CD14-positive monocyte (primary cell): Measurements from ENCODE around the gene USP34. TPM values are rescaled to one million over a fixed set of nuclear protein-coding genes. Genes with fewer than 3 reads are reported as not detected.

ENCODE experiments used
- DNase-seq, 3 donors: peaks; one replicate each; pipeline ENCODE4 v3.0.0-alpha.2; 2011 to 2022
- H2AFZ ChIP-seq: 2 replicates; pipeline ENCODE4 v1.6.0; 2012; ENCODE audit warnings: mild to moderate bottlenecking, low read depth, low read length, inconsistent platforms; ENCODE audit not compliant: insufficient read depth, poor library complexity, severe bottlenecking
- H3K27ac ChIP-seq, 2 donors: 1 replicate in 1 of 2; 2 replicates in 1 of 2; pipeline ENCODE4 v1.5.1; 2012 to 2013; ENCODE audit warnings: low read length in 2 of 2, control low read depth in 1 of 2, inconsistent platforms in 1 of 2, low read depth in 1 of 2, mild to moderate bottlenecking in 1 of 2
- H3K27me3 ChIP-seq, 2 donors: one replicate each; pipeline versions ENCODE4 v1.6.0 to v1.6.1; 2011 to 2013; ENCODE audit warnings: low read length in 2 of 2; ENCODE audit not compliant: control insufficient read depth in 2 of 2, insufficient read depth in 2 of 2
- H3K36me3 ChIP-seq, 2 donors: replicated peaks in 1 of 2; 1 replicate in 1 of 2; 2 replicates in 1 of 2; pipeline versions ENCODE4 v1.5.1 to v1.6.1; 2012 to 2013; ENCODE audit warnings: low read length in 2 of 2, control low read depth in 1 of 2, inconsistent platforms in 1 of 2, mild to moderate bottlenecking in 1 of 2; ENCODE audit not compliant: insufficient read depth in 2 of 2, control insufficient read depth in 1 of 2
- H3K4me1 ChIP-seq, 2 donors: 1 replicate in 1 of 2; 2 replicates in 1 of 2; pipeline versions ENCODE4 v1.5.1 to v1.6.1; 2012 to 2013; ENCODE audit warnings: low read length in 2 of 2, control low read depth in 1 of 2, inconsistent platforms in 1 of 2, mild to moderate bottlenecking in 1 of 2, moderate library complexity in 1 of 2; ENCODE audit not compliant: insufficient read depth in 2 of 2, control insufficient read depth in 1 of 2
- H3K4me2 ChIP-seq: replicated peaks from 2 replicates; pipeline ENCODE3; 2012; ENCODE audit warnings: low read length, moderate library complexity, mild to moderate bottlenecking; ENCODE audit not compliant: poor library complexity, severe bottlenecking; ENCODE audit errors: extremely low read depth
- H3K4me3 ChIP-seq, 3 experiments: fragments of 200-600 bp in 1 of 3; sonication (generic) in 1 of 3; replicated peaks in 1 of 3; 1 replicate in 2 of 3; 2 replicates in 1 of 3; pipeline ENCODE4 v1.5.1; 2011 to 2013; ENCODE audit warnings: low read length in 3 of 3, mild to moderate bottlenecking in 3 of 3, control low read depth in 2 of 3, low read depth in 2 of 3, inconsistent platforms in 1 of 3, moderate library complexity in 1 of 3
- H3K79me2 ChIP-seq: 2 replicates; pipeline ENCODE4 v1.6.0; 2012; ENCODE audit warnings: mild to moderate bottlenecking, control low read depth, inconsistent platforms, low read length, moderate library complexity; ENCODE audit not compliant: insufficient read depth
- H3K9ac ChIP-seq: 2 replicates; pipeline ENCODE4 v1.6.0; 2017; ENCODE audit warnings: low read length, mild to moderate bottlenecking; ENCODE audit not compliant: insufficient read depth, poor library complexity, severe bottlenecking
- H3K9me3 ChIP-seq, 2 donors: replicated peaks in 1 of 2; 1 replicate in 1 of 2; 2 replicates in 1 of 2; pipeline versions ENCODE4 v1.5.1 to v1.6.1; 2012 to 2013; ENCODE audit warnings: low read length in 2 of 2, control low read depth in 1 of 2; ENCODE audit not compliant: control insufficient read depth in 1 of 2, insufficient read depth in 1 of 2
- H4K20me1 ChIP-seq: 2 replicates; pipeline ENCODE4 v1.6.0; 2012; ENCODE audit warnings: mild to moderate bottlenecking, low read length, control low read depth, moderate library complexity; ENCODE audit not compliant: insufficient read depth
- H3K27ac Mint-ChIP-seq, 7 donors: one replicate each; pipeline ENCODE4 v1.8.0; 2020; ENCODE audit warnings: mild to moderate bottlenecking in 7 of 7, mixed read lengths in 7 of 7, moderate library complexity in 6 of 7, inconsistent platforms in 2 of 7
- H3K27me3 Mint-ChIP-seq, 3 donors: one replicate each; pipeline ENCODE4 v1.8.0; 2021 to 2022; ENCODE audit warnings: low read depth in 3 of 3, mild to moderate bottlenecking in 3 of 3, mixed read lengths in 3 of 3, moderate library complexity in 3 of 3, inconsistent platforms in 1 of 3
- H3K36me3 Mint-ChIP-seq, 2 donors: one replicate each; pipeline ENCODE4 v1.8.0; 2020; ENCODE audit warnings: mixed read lengths in 2 of 2, inconsistent platforms in 1 of 2, mild to moderate bottlenecking in 1 of 2
- H3K4me1 Mint-ChIP-seq: one replicate; pipeline ENCODE4 v1.8.0; 2020; ENCODE audit warnings: mild to moderate bottlenecking, mixed read lengths
- H3K4me3 Mint-ChIP-seq, 2 donors: one replicate each; pipeline ENCODE4 v1.8.0; 2020; ENCODE audit warnings: mild to moderate bottlenecking in 2 of 2, mixed read lengths in 2 of 2, moderate library complexity in 1 of 2
- H3K9me3 Mint-ChIP-seq, 7 donors: one replicate each; pipeline ENCODE4 v1.8.0; 2020 to 2022; ENCODE audit warnings: mixed read lengths in 7 of 7, mild to moderate bottlenecking in 6 of 7, moderate library complexity in 6 of 7, inconsistent platforms in 2 of 7
- WGBS: methylation state at CpG from one replicate; pipeline ENCODE4 v1.1.5; 2013; ENCODE audit warnings: missing lambda C conversion rate; ENCODE audit not compliant: insufficient coverage; 5-methylcytosine and 5-hydroxymethylcytosine counted together
- intact Hi-C, 2 donors: fragments of 100-400 bp; cut with micrococcal nuclease; formaldehyde crosslinking; loops; one replicate each; pipeline versions ENCODE4 v1.15.0 to v1.15.1; 2023
- polyA plus RNA-seq, 3 donors: library from polyadenylated mRNA; depleted of rRNA in 1 of 3; unstranded in 2 of 3; stranded (reverse) in 1 of 3; fragments of 300-500 nt in 2 of 3; fragments of >200 nt in 1 of 3; fragmentation: Illumina TruSeq in 2 of 3; gene quantifications; 1 replicate in 2 of 3; 2 replicates in 1 of 3; pipeline ENCODE4 v1.2.3, GENCODE V29; 2012 to 2021
- TF ChIP-seq, protein P1 (sequence below): fragments of 200-600 bp; IDR thresholded peaks from one replicate; pipeline ENCODE4 v1.8.0; 2022; ENCODE audit warnings: antibody characterized with exemption, mild to moderate bottlenecking

Gene USP34
- polyA plus RNA-seq, 3 donors: 2.8 to 47.2 (median 5.9) TPM

DNA sequence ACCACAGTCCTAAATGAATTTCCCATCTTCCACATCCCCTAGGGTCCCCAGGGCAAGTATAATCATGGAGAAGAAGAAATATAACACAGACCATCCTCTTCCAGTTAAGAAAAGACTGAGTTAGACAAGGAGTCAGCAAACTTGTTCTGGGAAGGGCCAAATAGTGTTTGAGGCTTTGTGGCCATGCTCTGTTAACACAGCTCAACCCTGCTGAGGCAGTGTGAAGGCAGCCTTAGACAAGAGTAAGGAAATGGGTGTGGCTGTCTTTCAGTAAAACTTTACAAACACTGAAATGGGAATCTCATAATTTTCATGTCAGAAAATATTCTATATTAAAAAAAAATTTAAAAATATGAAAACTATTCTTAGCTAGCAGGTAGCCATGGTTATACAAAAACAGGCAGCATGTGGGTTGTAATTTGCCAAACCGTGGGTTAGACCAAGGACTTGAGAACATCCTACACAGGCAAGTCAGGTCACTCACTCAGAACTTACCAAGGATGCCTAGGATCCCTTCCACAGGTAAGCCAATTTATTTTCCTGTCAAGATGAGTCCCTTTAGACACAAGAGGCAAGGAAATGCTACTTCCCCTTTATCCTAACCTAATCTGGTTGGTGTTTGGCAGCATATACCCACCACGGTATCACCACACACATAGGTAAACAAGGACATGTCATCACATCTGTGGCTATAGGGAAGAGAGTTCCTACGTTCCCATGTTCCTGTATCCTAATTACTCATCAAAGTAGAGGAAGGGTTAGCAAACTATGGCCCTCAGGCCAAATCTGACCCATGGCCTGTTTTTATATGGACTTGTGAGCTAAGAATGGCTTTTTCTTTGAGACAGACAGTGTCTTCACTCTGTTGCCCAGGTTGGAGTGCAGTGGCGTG is 277.0 kb downstream of the USP34 start:
- 100% methylated on average over 1 of the region's 4 CpGs for WGBS
- TF ChIP-seq, protein P1, sequence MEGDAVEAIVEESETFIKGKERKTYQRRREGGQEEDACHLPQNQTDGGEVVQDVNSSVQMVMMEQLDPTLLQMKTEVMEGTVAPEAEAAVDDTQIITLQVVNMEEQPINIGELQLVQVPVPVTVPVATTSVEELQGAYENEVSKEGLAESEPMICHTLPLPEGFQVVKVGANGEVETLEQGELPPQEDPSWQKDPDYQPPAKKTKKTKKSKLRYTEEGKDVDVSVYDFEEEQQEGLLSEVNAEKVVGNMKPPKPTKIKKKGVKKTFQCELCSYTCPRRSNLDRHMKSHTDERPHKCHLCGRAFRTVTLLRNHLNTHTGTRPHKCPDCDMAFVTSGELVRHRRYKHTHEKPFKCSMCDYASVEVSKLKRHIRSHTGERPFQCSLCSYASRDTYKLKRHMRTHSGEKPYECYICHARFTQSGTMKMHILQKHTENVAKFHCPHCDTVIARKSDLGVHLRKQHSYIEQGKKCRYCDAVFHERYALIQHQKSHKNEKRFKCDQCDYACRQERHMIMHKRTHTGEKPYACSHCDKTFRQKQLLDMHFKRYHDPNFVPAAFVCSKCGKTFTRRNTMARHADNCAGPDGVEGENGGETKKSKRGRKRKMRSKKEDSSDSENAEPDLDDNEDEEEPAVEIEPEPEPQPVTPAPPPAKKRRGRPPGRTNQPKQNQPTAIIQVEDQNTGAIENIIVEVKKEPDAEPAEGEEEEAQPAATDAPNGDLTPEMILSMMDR: no peak
- Histone ChIP-seq H3K9ac (no peak overlapping the region), H3K27me3 (no peaks in the 10 kb centered on the region), H3K36me3 (peaks cover 42 to 74% of the 10 kb centered on the region in 2 donors), H3K4me3 (no peak overlapping the region), H3K79me2 (no peaks in the 10 kb centered on the region), H3K4me1 (no peaks in the 10 kb centered on the region), H3K9me3 (no peaks in the 10 kb centered on the region), H3K4me2 (no peak overlapping the region), H3K27ac (peak overlapping the region in 1 of 2 donors; percentile 2), H2AFZ (no peak overlapping the region), H4K20me1 (no peaks in the 10 kb centered on the region)
- Mint-ChIP-seq H3K4me3 (no peak overlapping the region), H3K4me1 (no peaks in the 10 kb centered on the region), H3K36me3 (peaks cover 36 to 56% of the 10 kb centered on the region in 2 donors), H3K27me3 (no peaks in the 10 kb centered on the region), H3K9me3 (no peaks in the 10 kb centered on the region), H3K27ac (peak overlapping the region in 2 of 7 donors; percentile 35 to 80)
- intact Hi-C loops: no loop called here
- no peak for DNase-seq

DNA sequence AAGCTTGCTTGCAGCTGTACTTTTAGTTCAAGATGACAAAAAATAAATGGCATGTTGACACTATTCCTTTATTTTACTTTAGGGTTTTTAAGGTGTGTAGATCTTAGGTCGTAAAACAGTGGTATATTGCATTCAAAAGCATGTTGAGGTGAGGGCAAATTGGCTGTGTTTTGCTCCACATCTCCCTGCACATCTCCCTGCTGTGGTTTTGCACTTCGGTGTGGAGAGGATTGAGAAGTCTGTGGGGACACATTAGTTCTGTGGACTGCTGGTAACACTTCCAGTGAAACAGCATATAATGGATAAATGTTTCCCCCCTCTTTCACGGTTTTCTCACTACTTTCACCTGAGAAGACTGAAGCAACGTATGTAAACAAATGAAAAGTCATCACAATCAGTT is 283.8 kb downstream of the USP34 start:
- no peak for DNase-seq
- Histone ChIP-seq H4K20me1 (peaks cover 16% of the 10 kb centered on the region), H3K4me2 (no peak overlapping the region), H3K36me3 (peaks cover 95 to 96% of the 10 kb centered on the region in 2 donors), H3K79me2 (peaks cover 10% of the 10 kb centered on the region), H3K4me1 (no peaks in the 10 kb centered on the region), H2AFZ (no peak overlapping the region), H3K4me3 (no peak overlapping the region), H3K27me3 (no peaks in the 10 kb centered on the region), H3K9ac (no peak overlapping the region), H3K9me3 (no peaks in the 10 kb centered on the region), H3K27ac (no peak overlapping the region)
- TF ChIP-seq, protein P1: no peak
- Mint-ChIP-seq H3K9me3 (no peaks in the 10 kb centered on the region), H3K27me3 (no peaks in the 10 kb centered on the region), H3K4me1 (no peaks in the 10 kb centered on the region), H3K27ac (no peak overlapping the region), H3K36me3 (peaks cover 88 to 96% of the 10 kb centered on the region in 2 donors), H3K4me3 (no peak overlapping the region)
- no CpG with 5 or more reads among the region's 4 CpGs for WGBS
- intact Hi-C loops: no loop called here
